Measurements from ENCODE around the gene SEMA3C. TPM values are rescaled to one million over a fixed set of nuclear protein-coding genes. Genes with fewer than 3 reads are reported as not detected.

The SEMA3C gene
- total RNA-seq, 2 donors from 2014 or later, result 89.2 to 184 TPM

- Histone ChIP-seq H3K27me3 (replicated peaks; ENCODE audit: insufficient read depth) (no peaks in the 10 kb centered on the region), H3K9me3 (no peaks in the 10 kb centered on the region), H3K36me3 (no peaks in the 10 kb centered on the region), H3K4me3 (no peak overlapping the region), H3K27ac (no peak overlapping the region), H3K4me1 (ENCODE audit: control insufficient read depth in 1 of 2, low read depth in 2 of 2) (peaks cover 25% of the 10 kb centered on the region in 2 donors)
- TF ChIP-seq CTCF (IDR thresholded peaks at IDR 0.05), result no peak
- ATAC-seq (ENCODE audit: insufficient number of reproducible peaks, low FRiP score, low read depth) (no peak), DNase-seq (ENCODE audit: low spot score) (no peak)
Measured at GRCh38 chr7:80879849-80880248, 39.0 kb downstream of the SEMA3C start.

- TF ChIP-seq CTCF (IDR thresholded peaks at IDR 0.05), result no peak
- no peaks in the 10 kb centered on the region for H3K36me3 ChIP-seq
- H3K4me1 ChIP-seq (ENCODE audit: control insufficient read depth in 1 of 2, low read depth in 2 of 2), result peaks cover 0 to 4% of the 10 kb centered on the region in 2 donors
- DNase-seq (ENCODE audit: low spot score) (no peak), ATAC-seq (ENCODE audit: insufficient number of reproducible peaks, low FRiP score, low read depth) (no peak)
- no peaks in the 10 kb centered on the region for H3K9me3 ChIP-seq
- H3K4me3 ChIP-seq, result no peak overlapping the region
- no peak overlapping the region for H3K27ac ChIP-seq
- no peaks in the 10 kb centered on the region for H3K27me3 ChIP-seq (replicated peaks; ENCODE audit: insufficient read depth)
Measured at GRCh38 chr7:80876894-80877414, 41.9 kb downstream of the SEMA3C start.

GRCh38 chr7:80875537-80876120, 43.2 kb downstream of the SEMA3C start:
- no peak for TF ChIP-seq CTCF (IDR thresholded peaks at IDR 0.05)
- Histone ChIP-seq H3K4me3 (no peak overlapping the region), H3K9me3 (no peaks in the 10 kb centered on the region), H3K36me3 (no peaks in the 10 kb centered on the region), H3K27me3 (replicated peaks; ENCODE audit: insufficient read depth) (no peaks in the 10 kb centered on the region), H3K4me1 (ENCODE audit: control insufficient read depth in 1 of 2, low read depth in 2 of 2) (peaks cover 0 to 3% of the 10 kb centered on the region in 2 donors), H3K27ac (no peak overlapping the region)
- DNase-seq (ENCODE audit: low spot score) (no peak), ATAC-seq (ENCODE audit: insufficient number of reproducible peaks, low FRiP score, low read depth) (no peak)

- DNase-seq (ENCODE audit: low spot score) (no peak), ATAC-seq (ENCODE audit: insufficient number of reproducible peaks, low FRiP score, low read depth) (no peak)
- Histone ChIP-seq H3K4me1 (ENCODE audit: control insufficient read depth in 1 of 2, low read depth in 2 of 2) (peaks cover 2 to 20% of the 10 kb centered on the region in 2 donors), H3K9me3 (no peaks in the 10 kb centered on the region), H3K4me3 (no peak overlapping the region), H3K36me3 (no peaks in the 10 kb centered on the region), H3K27me3 (replicated peaks; ENCODE audit: insufficient read depth) (no peaks in the 10 kb centered on the region), H3K27ac (no peak overlapping the region)
- TF ChIP-seq CTCF (IDR thresholded peaks at IDR 0.05), result no peak
Measured at GRCh38 chr7:80873140-80873539, 45.7 kb downstream of the SEMA3C start.

- H3K4me1 ChIP-seq (ENCODE audit: control insufficient read depth in 1 of 2, low read depth in 2 of 2), result peaks cover 2 to 20% of the 10 kb centered on the region in 2 donors
- no peaks in the 10 kb centered on the region for H3K27me3 ChIP-seq (replicated peaks; ENCODE audit: insufficient read depth)
- no peak for DNase-seq (ENCODE audit: low spot score)
- H3K27ac ChIP-seq, result peak overlapping the region; percentile 33 to 49
- no peaks in the 10 kb centered on the region for H3K36me3 ChIP-seq
- TF ChIP-seq CTCF (IDR thresholded peaks at IDR 0.05), result no peak
- H3K4me3 ChIP-seq, result no peak overlapping the region
- H3K9me3 ChIP-seq, result no peaks in the 10 kb centered on the region
- ATAC-seq (ENCODE audit: insufficient number of reproducible peaks, low FRiP score, low read depth), result no peak
Measured at GRCh38 chr7:80871228-80871627, 47.6 kb downstream of the SEMA3C start.

All from thoracic aorta (tissue), 2 donors.